DMS53 (cell line): ENCODE data around the gene APOLD1.
A peak's percentile ranks its signal among the peaks of the same experiment; 100 is the strongest.
"Not testable (repeated sequence)": the region's sequence is repeated elsewhere in the genome, so short reads cannot be mapped to it uniquely, and the experiment has no call there.

ENCODE experiments used
- DNase-seq: peaks from one replicate; lab custom pipeline; 2025; lab: John Stamatoyannopoulos, UW

APOLD1 gene

DNA sequence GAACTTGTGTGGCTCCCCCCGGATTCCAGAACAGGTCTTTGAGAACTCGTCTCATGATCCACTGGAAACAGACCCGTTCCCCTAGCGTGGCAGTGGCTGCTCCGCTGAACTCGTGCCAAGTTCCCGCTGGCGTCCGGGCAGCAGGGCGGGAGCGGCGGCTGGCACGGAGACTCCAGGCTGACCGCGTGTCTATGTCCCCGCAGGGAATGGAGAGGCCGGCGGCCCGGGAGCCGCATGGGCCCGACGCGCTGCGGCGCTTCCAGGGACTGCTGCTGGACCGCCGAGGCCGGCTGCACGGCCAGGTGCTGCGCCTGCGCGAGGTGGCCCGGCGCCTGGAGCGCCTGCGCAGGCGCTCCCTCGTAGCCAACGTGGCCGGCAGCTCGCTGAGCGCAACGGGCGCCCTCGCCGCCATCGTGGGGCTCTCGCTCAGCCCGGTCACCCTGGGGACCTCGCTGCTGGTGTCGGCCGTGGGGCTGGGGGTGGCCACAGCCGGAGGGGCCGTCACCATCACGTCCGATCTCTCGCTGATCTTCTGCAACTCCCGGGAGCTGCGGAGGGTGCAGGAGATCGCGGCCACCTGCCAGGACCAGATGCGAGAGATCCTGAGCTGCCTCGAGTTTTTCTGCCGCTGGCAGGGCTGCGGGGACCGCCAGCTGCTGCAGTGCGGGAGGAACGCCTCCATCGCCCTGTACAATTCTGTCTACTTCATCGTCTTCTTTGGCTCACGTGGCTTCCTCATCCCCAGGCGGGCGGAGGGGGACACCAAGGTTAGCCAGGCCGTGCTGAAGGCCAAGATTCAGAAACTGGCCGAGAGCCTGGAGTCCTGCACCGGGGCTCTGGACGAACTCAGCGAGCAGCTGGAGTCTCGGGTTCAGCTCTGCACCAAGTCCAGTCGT lies 1.5 kb downstream of the APOLD1 start:
- DNase-seq = peak; percentile 98

- peak; percentile 58 for DNase-seq
These were observed 2.7 kb downstream of the APOLD1 start for GRCh38 chr12:12788131-12788530.

- DNase-seq = peak; percentile 98
These were observed 3.4 kb downstream of the APOLD1 start for GRCh38 chr12:12788675-12789368.

DNA sequence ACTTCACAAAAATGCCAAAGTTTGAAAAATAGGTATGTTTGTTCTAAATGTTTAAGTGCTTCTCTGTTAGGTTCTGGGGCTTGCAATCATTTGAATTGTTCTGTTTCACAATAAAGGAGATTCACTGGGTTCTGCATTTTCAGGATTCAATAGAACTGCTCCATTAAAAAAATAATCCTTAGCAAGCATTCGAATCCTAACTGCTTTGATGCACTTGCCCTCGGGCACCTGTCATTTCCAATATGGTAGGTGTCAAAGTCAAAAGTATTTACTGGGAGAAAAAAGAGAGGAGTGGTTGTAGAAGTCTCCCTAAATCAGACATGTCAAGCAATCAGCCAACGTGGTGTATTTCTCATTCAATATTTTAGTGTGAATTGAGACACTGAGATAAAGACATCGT lies 5.5 kb downstream of the APOLD1 start:
- DNase-seq = no peak

DNA sequence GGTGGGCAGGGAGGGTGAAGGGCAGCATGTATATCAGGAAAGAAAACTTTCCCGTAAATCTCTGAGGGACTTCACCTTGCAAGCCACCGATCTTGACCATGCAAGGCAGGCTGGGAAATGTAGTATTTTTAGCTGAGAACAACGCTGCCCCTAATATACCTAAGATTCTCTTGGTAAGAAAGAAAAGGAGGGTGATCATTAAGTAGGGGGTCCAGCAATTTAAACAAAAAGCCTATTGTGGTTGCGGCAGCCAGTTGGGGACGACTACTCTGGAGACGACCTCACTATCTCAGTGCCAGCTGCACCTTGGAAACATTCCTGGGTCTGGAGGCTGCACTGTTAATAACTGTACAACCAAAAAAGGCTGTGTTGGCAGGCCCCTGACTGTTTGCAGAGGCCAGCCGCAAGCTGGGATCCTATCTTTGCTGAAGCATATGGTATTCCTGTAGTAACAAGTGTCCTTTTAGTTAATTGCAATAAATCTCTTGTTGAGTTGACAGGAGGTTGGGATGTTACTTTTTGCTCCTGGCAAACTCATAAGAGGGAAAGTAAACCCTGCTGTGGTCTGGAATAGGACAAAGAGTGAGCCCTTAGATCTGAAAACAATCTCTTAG lies 6.4 kb downstream of the APOLD1 start:
- peak; percentile 37 for DNase-seq

GRCh38 chr12:12792421-12792820 lies 7.0 kb downstream of the APOLD1 start:
- no peak for DNase-seq

DNA sequence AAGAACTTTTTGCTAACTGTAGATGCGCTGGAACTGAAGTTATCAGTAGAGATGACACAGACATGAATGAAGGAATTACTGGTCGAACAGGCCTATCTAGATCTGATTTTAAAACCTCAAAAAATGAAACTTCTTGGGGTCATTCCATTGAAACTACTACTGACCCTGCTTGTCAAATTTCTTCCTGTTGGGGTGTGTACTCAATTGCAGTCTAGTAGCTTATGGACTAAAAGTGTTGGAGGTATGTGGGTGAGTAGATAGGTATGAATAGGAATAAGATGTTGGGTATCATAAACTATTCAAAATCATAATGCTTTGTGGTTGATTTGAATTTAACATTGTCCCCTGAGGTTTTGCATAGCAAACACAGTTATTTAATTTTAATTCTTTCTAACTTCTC lies 9.2 kb downstream of the APOLD1 start:
- no peak for DNase-seq

GRCh38 chr12:12796171-12796570 lies 10.7 kb downstream of the APOLD1 start:
- DNase-seq = no peak

DNA sequence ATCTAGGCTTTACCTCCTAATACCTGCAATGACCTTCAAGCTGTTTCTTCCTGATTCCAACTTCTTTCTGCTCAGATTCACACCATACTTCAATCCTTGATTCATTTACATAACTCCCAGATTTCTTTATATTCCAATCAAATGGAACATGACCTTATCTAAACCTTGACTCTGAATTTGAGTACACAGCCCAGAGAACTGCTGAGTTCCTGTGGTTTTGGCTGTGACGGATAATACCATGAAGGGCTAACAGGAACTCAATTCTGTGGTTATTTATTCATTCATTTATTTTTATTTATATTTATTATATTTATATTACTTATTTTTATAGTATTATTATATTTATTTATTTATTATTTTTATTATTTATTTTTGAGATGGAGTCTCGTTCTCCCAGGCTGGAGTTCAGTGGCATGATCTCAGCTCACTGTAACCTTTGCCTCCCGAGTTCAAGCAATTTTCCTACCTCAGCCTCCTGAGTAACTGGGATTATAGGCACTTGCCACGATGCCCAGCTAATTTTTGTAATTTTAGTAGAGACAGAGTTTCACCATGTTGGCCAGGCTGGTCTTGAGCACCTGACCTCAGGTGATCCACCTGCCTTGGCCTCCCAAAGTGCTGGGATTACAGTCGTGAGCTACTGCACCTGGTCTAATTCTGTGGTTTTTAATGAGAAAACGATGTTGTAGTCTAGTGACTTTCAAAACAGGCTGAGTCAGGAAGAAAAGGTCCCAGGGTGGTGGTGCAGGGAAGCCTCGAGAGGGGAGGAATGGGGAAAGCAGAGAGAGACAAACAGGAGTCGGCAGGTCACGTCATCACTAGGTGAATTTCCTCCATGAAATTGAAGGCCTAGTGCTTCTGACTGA lies 11.7 kb downstream of the APOLD1 start:
- no peak for DNase-seq

- DNase-seq = peak; percentile 62
These were observed 12.3 kb downstream of the APOLD1 start for GRCh38 chr12:12797794-12798152.

GRCh38 chr12:12798480-12798879 lies 13.0 kb downstream of the APOLD1 start:
- no peak for DNase-seq

- no peak for DNase-seq
These were observed 13.9 kb downstream of the APOLD1 start for GRCh38 chr12:12799163-12799920.

DNA sequence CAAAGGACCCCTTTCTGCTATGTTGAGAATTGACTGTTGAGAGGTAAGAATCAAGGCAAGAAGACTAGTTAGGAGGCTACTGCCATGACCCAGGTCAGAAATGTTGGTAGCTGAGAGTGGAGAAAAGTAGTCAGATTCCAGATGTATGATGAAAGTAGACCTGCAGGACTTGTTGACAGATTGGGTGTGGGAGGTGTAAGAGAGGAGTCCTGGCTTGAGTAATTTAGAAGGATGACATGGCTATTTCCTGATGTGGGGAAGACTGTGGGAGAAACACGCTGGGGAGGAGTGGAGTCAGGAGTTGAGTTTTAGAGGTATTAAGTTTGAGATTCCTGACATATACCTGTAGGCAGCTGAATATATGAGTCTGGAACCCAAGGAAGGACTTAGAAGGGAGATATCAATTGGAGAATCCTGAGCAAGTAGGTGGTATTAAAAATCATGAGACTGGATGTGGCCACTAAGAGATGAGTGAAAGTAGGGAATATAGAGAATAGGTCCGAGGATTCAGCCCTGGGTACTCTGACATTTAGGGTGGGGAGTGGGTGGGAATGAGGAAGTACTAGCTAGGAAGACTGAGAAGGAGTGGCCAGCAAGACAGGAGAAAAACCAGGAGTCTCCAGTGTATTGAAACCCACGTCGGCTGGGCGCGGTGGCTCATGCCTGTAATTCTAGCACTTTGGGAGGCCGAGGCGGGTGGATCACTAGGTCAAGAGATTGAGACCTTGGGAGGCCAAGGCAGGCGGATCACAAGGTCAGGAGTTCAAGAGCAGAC lies 15.1 kb downstream of the APOLD1 start:
- DNase-seq = peak; percentile 64

- DNase-seq = peak; percentile 73
These were observed 16.2 kb downstream of the APOLD1 start for GRCh38 chr12:12801656-12802055.

DNA sequence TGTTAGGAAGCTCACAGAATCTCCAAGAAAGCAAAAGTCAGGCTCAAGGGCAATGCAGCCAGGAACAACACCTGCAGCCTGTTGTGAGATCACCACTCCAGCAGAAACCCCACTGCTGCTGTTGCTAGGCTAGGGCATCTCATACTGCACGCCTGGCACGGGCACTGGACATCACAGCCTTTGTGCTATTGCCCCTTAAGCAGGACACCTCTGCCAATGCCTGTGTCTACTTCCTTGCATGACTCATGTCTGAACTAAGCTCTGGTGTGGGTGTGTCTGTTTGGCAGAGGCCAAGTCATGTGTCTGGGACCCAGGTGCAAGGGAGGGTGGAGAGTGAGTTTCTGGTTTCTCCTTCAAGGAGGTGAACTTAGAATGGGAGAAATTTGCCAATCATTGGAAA lies 17.7 kb downstream of the APOLD1 start:
- peak; percentile 100 for DNase-seq

- DNase-seq = peak; percentile 98
These were observed 18.6 kb downstream of the APOLD1 start for GRCh38 chr12:12804011-12804410.

DNA sequence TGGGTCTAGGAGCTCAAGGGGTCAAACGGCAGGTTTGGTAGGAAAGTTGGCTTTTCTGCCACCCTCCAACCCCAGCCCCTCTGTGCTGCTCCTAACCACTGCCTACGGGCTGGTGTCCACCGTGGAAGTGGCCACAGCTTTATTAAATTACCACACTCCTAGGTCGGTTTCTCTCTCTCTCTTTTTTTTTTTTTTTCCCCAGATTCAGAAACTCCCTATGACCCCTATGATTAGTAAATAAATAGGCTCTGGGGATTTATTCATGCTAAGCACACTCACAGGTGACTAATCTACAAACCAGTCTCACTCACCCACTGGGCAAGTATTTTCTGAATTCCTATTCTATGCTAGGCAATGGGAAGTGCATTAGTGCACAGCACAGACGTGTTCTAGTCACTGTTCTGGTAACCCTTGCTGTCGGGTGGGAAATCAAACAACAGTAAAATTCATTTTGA lies 19.0 kb downstream of the APOLD1 start:
- peak; percentile 95 for DNase-seq

DNA sequence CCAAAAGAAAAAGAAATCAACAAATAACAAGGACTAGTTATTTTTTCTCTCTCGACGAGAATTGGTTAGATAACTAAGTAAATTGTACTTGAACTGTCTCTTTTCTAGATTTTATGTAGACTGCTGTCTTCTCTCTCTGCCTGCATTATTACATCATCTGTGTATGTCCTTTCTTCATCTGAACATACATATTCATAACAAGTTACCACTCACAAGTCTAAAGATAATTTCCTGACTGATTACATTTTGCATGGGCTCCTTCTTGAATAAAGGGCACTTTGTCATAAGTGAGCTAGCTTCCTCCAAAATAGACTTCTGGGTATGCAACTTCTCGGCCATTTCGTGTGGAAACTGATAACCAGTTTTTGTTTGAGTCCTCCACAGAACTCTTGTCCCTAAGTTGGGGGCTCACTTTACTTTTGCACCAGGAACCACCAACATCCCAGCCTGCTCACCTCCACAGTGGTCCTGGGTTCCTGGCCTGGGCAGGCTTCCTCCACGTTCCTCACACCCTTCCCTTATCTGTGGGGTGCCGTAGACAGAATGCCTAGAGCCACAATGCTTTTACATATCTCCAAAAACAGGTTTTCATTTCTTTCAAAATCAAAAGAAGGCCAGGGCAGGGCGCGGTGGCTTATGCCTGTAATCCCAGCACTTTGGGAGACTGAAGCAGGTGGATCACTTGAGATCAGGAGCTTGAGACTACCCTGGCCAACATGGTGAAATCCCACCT lies 21.5 kb downstream of the APOLD1 start:
- DNase-seq = peak; percentile 40

DNA sequence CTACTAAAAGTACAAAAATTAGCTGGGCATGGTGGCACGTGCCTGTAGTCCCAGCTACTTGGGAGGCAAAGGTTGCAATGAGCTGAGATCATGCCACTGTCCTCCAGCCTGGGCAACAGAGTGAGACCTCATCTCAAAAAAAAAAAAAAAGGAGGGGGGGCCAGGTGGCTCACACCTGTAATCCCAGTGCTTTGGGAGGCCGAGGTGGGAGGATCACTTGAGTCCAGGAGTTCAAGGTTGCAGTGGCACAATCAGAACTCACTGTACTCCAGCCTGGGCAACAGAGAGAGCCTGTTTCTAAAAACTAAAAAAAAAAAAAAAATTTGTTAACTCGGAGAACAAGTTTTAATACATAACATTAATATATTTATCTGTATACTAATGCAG lies 22.1 kb downstream of the APOLD1 start:
- not testable (repeated sequence) for DNase-seq
